ENCODE results near the gene RRBP1.

Gene RRBP1

DNA sequence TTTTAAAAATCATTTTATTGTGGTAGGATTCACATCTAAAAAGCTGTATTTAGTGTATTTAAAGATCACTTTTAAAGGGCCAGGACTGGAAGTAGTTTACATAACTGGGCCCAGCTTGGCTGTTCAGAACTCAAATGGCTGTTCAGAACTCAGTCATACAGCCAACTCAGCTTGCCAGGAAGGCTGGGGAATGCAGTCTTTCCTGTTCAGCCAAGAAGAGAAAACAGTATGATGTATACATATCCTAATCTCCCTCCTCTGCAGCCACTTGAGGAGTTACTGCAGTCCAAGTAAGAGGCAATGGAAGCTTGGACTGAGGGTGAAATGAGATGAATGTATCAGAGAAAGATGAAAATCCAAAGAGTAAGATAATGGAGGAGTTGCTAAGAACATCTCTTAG, 87.6 kb downstream of the RRBP1 start:
- DNase-seq (ENCODE audit: extremely low spot score): no peak
- CTCF ChIA-PET: interaction anchor here (0.9 to 1.4 kb wide), 6 partner anchors 9 to 24 kb away, joined by 3 to 5 read pairs (median 4); partner anchors contain the start of gene DSTN
- POLR2A ChIA-PET: no interaction called here
- TF ChIP-seq, protein P1, sequence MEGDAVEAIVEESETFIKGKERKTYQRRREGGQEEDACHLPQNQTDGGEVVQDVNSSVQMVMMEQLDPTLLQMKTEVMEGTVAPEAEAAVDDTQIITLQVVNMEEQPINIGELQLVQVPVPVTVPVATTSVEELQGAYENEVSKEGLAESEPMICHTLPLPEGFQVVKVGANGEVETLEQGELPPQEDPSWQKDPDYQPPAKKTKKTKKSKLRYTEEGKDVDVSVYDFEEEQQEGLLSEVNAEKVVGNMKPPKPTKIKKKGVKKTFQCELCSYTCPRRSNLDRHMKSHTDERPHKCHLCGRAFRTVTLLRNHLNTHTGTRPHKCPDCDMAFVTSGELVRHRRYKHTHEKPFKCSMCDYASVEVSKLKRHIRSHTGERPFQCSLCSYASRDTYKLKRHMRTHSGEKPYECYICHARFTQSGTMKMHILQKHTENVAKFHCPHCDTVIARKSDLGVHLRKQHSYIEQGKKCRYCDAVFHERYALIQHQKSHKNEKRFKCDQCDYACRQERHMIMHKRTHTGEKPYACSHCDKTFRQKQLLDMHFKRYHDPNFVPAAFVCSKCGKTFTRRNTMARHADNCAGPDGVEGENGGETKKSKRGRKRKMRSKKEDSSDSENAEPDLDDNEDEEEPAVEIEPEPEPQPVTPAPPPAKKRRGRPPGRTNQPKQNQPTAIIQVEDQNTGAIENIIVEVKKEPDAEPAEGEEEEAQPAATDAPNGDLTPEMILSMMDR (IDR thresholded peaks at IDR 0.05; ENCODE audit: control extremely low read depth, extremely low read depth, low read depth, missing control alignments): no peak

DNA sequence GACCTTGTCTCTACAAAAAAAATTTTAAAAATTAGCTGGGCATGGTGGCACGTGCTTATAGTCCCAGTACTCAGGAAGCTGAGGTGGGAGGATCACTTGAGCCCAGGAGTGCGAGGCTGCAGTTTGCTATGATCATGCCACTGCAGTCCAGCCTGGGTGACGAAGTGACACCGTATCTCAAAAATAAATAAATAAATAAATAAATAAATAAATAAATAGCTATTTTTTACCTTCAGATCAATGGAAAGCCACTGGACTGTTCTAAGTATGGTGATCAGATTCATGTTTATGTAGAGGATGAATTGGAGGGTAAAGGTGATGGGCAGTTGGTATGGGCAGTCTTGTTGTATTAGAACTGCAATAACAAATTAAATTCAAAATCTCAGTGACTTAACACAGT, 88.1 kb downstream of the RRBP1 start:
- DNase-seq (ENCODE audit: extremely low spot score): no peak
- ChIA-PET CTCF (interaction anchor here (0.9 to 1.4 kb wide), 6 partner anchors 8 to 24 kb away, joined by 3 to 5 read pairs (median 4); partner anchors contain the start of gene DSTN), POLR2A (no interaction called here)
- TF ChIP-seq, protein P1 (IDR thresholded peaks at IDR 0.05; ENCODE audit: control extremely low read depth, extremely low read depth, low read depth, missing control alignments): no peak

DNA sequence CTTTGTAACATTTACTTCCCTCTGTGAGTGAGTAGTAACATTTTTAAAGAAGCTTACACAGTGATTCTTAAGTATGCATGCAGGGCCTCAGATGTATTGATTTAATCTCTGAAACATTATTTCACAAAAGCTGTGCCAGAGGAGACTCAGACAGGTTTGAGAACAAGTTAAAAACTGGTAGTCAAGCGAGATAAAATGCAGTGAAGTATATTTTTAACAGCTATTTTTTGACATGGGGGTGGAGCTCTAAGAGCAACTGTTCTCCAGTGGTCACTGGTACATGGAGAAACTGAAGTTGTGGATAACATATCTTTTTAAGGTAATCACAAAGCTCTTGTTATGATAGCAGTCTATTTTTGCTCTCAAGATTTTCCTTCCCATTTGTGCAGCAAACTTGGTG, 91.8 kb downstream of the RRBP1 start:
- CTCF ChIA-PET: interaction anchor here (0.9 to 1.8 kb wide), 6 partner anchors 11 to 61 kb away, joined by 3 to 5 read pairs (median 3); partner anchors contain the start of gene DSTN
- POLR2A ChIA-PET: no interaction called here
- no peak for DNase-seq (ENCODE audit: extremely low spot score)
- TF ChIP-seq, protein P1 (IDR thresholded peaks at IDR 0.05; ENCODE audit: control extremely low read depth, extremely low read depth, low read depth, missing control alignments): no peak

DNA sequence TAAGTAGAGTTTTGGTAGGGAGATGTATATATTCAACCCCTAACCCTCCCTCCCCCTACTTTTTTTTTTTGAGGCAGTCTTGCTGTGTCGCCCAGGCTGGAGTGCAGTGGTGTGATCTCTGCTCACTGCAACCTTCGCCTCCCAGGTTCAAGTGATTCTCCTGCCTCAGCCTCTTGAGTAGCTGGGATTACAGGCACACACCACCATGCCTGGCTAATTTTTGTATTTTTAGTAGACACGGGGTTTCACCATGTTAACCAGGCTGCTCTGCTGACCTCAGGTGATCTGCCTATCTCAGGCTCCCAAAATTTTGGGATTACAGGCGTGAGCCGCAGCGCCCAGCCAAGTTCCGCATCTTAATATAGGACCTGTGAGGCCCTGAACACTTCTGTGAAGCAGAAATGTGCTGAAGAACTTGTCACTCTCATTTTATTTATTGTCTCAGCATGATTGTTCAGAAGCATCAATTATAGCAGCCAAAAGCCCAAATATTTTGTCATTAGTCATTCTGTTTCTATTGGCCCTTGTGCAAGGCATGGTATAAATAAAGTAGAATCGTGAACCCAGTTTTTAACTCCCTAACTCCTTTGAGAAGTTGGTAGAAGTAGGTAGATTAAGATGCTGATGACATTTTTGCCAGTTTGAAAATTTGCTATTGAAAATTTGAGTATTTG, 92.7 kb downstream of the RRBP1 start:
- TF ChIP-seq, protein P1 (IDR thresholded peaks at IDR 0.05; ENCODE audit: control extremely low read depth, extremely low read depth, low read depth, missing control alignments): no peak
- CTCF ChIA-PET: interaction anchor here (1.1 to 1.4 kb wide), 3 partner anchors 13 to 62 kb away, joined by 3 read pairs; no protein-coding TSS in a partner anchor
- POLR2A ChIA-PET: no interaction called here
- no peak for DNase-seq (ENCODE audit: extremely low spot score)

DNA sequence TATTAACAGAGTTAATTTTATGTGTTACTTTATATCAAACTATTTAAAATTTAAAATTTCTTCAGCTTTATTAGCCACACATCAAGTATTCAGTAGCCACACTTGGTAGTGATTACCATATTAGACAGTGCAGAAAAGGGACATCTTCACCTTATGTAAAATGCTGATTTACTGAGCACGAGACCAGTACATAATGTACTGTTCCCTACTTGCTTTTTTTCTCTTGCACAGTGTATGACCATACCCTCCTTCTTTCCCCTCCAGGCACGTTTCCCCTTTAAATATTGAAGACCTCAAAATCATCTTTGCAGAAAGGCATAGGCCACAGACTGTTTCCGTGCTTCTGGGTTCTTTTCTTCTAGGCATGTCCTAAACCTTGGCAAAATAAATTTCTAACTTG, 94.2 kb downstream of the RRBP1 start:
- CTCF ChIA-PET: interaction anchor here (1.2 to 4.7 kb wide), 2 partner anchors 17 to 18 kb away, joined by 4 to 14 read pairs; partner anchors contain the start of gene DSTN
- TF ChIP-seq, protein P1 (IDR thresholded peaks at IDR 0.05; ENCODE audit: control extremely low read depth, extremely low read depth, low read depth, missing control alignments): no peak
- POLR2A ChIA-PET: no interaction called here
- no peak for DNase-seq (ENCODE audit: extremely low spot score)

DNA sequence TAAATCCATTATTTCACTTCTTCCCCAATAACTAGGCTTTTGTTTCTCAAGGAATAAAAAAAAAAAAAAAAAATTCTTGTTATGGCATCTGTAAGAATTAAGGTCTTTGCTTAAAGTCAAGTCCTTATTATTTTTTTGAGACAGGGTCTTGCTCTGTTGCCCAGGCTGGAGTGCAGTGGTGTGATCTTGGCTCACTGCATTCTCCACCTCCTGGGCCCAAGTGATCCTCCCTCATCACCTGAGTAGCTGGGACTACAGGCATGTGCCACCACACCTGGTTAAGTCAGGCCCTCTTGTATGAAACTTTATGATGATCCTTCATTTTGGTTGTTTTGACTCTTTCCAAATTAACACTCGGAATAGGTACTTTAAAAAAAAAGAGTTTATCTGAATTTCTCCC, 94.9 kb downstream of the RRBP1 start:
- ChIA-PET POLR2A (no interaction called here), CTCF (interaction anchor here (1.0 to 4.7 kb wide), 4 partner anchors 9 to 19 kb away, joined by 3 to 14 read pairs (median 4); partner anchors contain the start of gene DSTN)
- no peak for DNase-seq (ENCODE audit: extremely low spot score)
- TF ChIP-seq, protein P1 (IDR thresholded peaks at IDR 0.05; ENCODE audit: control extremely low read depth, extremely low read depth, low read depth, missing control alignments): no peak
